ENCODE data around the gene CACTIN.
"Not testable (repeated sequence)": the region's sequence is repeated elsewhere in the genome, so short reads cannot be mapped to it uniquely, and the experiment has no call there.

The CACTIN gene

GRCh38 chr19:3633559-3633988 is 7.0 kb upstream of the CACTIN start:
- WGBS: 93% methylated on average over 22 of the region's 22 CpGs
- peaks cover 10% of the 10 kb centered on the region for H3K36me3 ChIP-seq (ENCODE audit: insufficient read depth, low read length)

DNA sequence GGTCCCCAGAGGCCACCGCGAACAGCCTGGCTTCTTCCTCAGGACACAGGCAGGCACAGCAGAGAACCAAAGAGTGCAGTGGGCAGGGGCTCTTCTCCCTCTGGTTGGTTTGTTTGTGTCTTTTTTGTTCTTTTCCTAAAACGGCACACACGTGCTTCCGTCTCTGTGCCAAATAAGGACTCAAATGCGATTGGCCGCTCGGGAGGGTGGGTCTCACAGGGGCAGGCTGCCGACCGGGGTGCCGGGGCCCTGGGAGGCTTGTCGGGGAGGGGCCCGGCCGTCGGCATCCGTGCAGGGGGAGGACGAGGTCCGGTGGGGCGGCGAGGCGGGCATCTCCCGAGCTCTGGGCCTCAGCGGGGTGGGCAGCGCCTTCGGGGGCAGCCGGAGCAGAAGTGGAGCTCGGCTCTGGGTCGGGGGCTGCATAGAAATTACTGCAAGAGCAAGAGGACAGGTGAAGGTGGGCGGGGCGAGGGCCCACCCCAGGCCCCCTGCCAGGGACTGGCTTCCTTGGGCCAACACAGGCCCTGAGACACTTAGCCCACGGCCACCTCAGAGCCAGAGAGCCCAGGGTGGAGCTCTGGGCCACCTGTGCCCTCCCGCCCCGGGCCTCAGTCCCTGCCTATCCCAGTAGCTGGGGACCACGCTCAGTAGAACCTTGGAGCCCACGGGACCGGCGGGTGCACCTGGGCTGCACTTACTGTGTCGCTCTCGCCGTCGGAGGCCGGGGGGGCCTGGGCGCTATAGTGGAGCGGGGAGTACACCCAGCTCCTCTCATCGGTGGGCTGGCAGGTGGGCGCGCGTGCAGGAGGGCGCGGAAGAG is 6.4 kb upstream of the CACTIN start:
- H3K27ac ChIP-seq (ENCODE audit: low read depth, low read length): no peak overlapping the region
- 95% methylated on average over 50 of the region's 50 CpGs for WGBS
- no peak overlapping the region for H3K9ac ChIP-seq (ENCODE audit: low read depth, low read length)
- H3K4me1 ChIP-seq (ENCODE audit: insufficient read depth, low read length): no peaks in the 10 kb centered on the region
- peaks cover 6% of the 10 kb centered on the region; the same call in 1 of the 2 replicates for H3K36me3 ChIP-seq (ENCODE audit: insufficient read depth, low read length)
- no peak overlapping the region for H3K4me3 ChIP-seq (ENCODE audit: low read length)
- no peaks in the 10 kb centered on the region for H3K27me3 ChIP-seq (ENCODE audit: insufficient read depth, low read length)
- no peaks in the 10 kb centered on the region for H3K9me3 ChIP-seq (ENCODE audit: insufficient read depth, low read depth, low read length)

More at GRCh38 chr19:3633559-3633988, 7.0 kb upstream of the CACTIN start:
- H3K9me3 ChIP-seq (ENCODE audit: insufficient read depth, low read depth, low read length): no peaks in the 10 kb centered on the region
- H3K9ac ChIP-seq (ENCODE audit: low read depth, low read length): no peak overlapping the region
- no peak overlapping the region for H3K4me3 ChIP-seq (ENCODE audit: low read length)
- no peak overlapping the region for H3K27ac ChIP-seq (ENCODE audit: low read depth, low read length)
- no peaks in the 10 kb centered on the region for H3K4me1 ChIP-seq (ENCODE audit: insufficient read depth, low read length)
- H3K27me3 ChIP-seq (ENCODE audit: insufficient read depth, low read length): no peaks in the 10 kb centered on the region

DNA sequence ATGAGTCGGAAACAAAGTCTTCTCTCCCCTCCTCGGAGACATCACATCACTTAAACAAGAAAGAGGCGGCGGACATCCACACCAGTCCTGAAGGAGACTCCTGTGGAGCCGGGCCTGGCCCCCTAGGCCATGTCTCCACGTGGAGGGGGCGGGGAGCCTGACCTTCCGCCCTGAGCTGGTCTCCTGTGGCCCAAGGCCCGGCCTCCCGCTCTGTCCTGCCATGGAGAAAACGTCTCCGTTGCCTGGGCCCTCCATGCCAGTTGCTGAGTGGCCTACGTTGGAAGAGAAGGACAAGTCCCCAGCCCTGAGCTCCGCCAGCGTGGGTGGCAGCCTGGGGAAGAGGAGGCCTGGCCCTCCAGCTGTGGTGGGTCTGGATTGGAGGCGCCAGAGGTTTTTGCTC is 5.5 kb upstream of the CACTIN start:
- no peaks in the 10 kb centered on the region for H3K27me3 ChIP-seq (ENCODE audit: insufficient read depth, low read length)
- WGBS: 91% methylated on average over 16 of the region's 16 CpGs
- H3K36me3 ChIP-seq (ENCODE audit: insufficient read depth, low read length): peaks cover 3% of the 10 kb centered on the region; the same call in 1 of the 2 replicates
- no peaks in the 10 kb centered on the region for H3K9me3 ChIP-seq (ENCODE audit: insufficient read depth, low read depth, low read length)
- H3K4me3 ChIP-seq (ENCODE audit: low read length): no peak overlapping the region
- no peaks in the 10 kb centered on the region for H3K4me1 ChIP-seq (ENCODE audit: insufficient read depth, low read length)
- no peak overlapping the region for H3K27ac ChIP-seq (ENCODE audit: low read depth, low read length)
- no peak overlapping the region for H3K9ac ChIP-seq (ENCODE audit: low read depth, low read length)

GRCh38 chr19:3631053-3631861 is 4.7 kb upstream of the CACTIN start:
- 93% methylated on average over 43 of the region's 43 CpGs for WGBS
- H3K4me3 ChIP-seq (ENCODE audit: low read length): no peak overlapping the region
- H3K9ac ChIP-seq (ENCODE audit: low read depth, low read length): no peak overlapping the region
- no peak overlapping the region for H3K27ac ChIP-seq (ENCODE audit: low read depth, low read length)
- no peaks in the 10 kb centered on the region for H3K4me1 ChIP-seq (ENCODE audit: insufficient read depth, low read length)
- no peaks in the 10 kb centered on the region for H3K27me3 ChIP-seq (ENCODE audit: insufficient read depth, low read length)
- no peaks in the 10 kb centered on the region for H3K9me3 ChIP-seq (ENCODE audit: insufficient read depth, low read depth, low read length)
- no peaks in the 10 kb centered on the region; the same call in 1 of the 2 replicates for H3K36me3 ChIP-seq (ENCODE audit: insufficient read depth, low read length)

DNA sequence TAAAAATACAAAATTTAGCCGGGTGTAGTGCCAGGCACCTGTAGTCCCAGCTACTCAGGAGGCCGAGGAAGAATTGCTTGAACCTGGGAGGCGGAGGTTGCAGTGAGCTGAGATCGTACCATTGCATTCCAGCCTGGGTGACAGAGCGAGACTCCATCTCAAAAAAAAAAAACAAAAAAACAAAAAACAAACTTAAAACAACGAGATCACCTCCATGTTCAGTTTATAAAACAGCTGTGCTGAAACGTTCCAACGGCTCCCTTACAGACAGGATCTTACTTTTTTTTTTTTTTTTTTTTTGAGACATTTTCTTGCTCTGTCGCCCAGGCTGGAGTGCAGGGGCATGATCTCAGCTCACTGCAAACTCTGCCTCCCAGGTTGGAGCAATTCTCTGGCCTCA is 2.2 kb upstream of the CACTIN start:
- not testable (repeated sequence) for H3K9me3 ChIP-seq (ENCODE audit: insufficient read depth, low read depth, low read length); H3K4me3 ChIP-seq (ENCODE audit: low read length); H3K36me3 ChIP-seq (ENCODE audit: insufficient read depth, low read length); H3K27ac ChIP-seq (ENCODE audit: low read depth, low read length); H3K27me3 ChIP-seq (ENCODE audit: insufficient read depth, low read length); H3K9ac ChIP-seq (ENCODE audit: low read depth, low read length); H3K4me1 ChIP-seq (ENCODE audit: insufficient read depth, low read length)
- 91% methylated on average over 9 of the region's 9 CpGs for WGBS

DNA sequence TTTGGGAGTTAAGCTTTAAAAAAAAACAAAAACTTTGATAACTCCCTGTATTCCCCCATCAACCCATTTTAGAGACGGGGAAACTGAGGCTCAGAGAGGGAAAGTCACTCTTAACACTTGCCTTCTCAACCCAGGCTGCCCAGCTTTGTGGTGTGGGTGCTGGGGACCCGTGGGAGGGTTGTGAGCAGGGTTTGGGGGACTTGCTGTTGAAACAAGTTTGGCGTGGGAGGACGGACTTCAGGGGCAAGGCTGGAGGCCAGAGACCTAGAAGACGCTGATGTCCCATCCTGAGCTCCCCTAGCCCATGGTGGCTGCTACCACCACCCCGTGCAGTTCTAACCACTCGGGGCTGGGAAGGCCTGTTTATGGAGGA is 747 bp upstream of the CACTIN start:
- H3K27ac ChIP-seq (ENCODE audit: low read depth, low read length): no peak overlapping the region
- no peak overlapping the region for H3K9ac ChIP-seq (ENCODE audit: low read depth, low read length)
- no peak overlapping the region; the same call in 1 of the 2 replicates for H3K4me3 ChIP-seq (ENCODE audit: low read length)
- no peaks in the 10 kb centered on the region for H3K4me1 ChIP-seq (ENCODE audit: insufficient read depth, low read length)
- H3K36me3 ChIP-seq (ENCODE audit: insufficient read depth, low read length): peaks cover 10% of the 10 kb centered on the region
- no peaks in the 10 kb centered on the region for H3K27me3 ChIP-seq (ENCODE audit: insufficient read depth, low read length)
- no peaks in the 10 kb centered on the region for H3K9me3 ChIP-seq (ENCODE audit: insufficient read depth, low read depth, low read length)
- 73% methylated on average over 7 of the region's 7 CpGs for WGBS

DNA sequence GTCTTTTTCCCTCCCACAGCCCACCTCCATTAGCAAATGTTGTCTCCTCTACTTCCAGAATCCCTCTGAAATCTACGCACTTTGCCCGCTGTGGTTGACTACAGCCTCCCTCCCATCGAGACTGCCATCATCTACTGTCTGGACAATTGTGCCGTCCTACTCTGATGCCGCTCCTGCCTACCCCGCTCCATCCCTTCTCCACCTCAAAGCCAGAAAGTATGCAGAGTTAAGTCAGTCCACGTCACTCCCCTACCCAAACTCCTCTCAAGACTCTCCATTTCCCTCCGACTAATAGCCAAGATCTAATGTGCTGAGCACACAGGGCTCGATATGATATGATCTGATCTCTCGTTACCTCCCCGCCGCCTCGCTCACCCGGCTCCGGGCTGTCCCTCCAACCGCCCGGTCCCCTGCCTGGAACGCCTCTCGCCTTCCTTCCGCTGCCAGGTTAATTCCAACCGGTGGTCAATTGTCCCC is 556 bp downstream of the CACTIN start:
- WGBS: 2% methylated on average over 21 of the region's 21 CpGs
- H3K27me3 ChIP-seq (ENCODE audit: insufficient read depth, low read length): no peaks in the 10 kb centered on the region
- H3K36me3 ChIP-seq (ENCODE audit: insufficient read depth, low read length): peaks cover 17% of the 10 kb centered on the region
- no peaks in the 10 kb centered on the region for H3K4me1 ChIP-seq (ENCODE audit: insufficient read depth, low read length)
- peak overlapping the region; percentile 94 for H3K4me3 ChIP-seq (ENCODE audit: low read length)
- H3K9me3 ChIP-seq (ENCODE audit: insufficient read depth, low read depth, low read length): no peaks in the 10 kb centered on the region
- H3K9ac ChIP-seq (ENCODE audit: low read depth, low read length): peak overlapping the region; percentile 87
- peak overlapping the region; percentile 98 for H3K27ac ChIP-seq (ENCODE audit: low read depth, low read length)

DNA sequence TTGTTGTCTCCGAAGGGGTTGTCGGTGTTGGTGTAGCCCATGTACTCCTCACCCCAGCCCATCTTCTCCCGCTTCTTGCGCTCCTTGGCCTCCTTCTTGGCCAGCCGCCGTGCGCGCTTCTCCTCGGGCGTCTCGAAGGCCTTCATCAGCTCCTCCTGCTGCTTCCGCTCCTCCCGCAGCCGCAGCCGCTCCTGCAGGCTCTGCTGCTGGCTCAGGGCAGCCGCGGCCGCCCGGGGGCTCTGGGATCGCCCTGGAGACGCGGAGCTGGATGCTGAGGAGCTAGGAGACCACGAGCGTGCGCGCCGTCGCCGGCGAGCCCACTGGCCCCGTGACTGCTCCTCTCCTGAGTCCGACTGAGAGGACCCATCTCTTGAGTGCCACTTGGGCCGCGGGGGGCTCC is 2.9 kb downstream of the CACTIN start:
- Histone ChIP-seq H3K9ac (ENCODE audit: low read depth, low read length) (no peak overlapping the region), H3K4me3 (ENCODE audit: low read length) (no peak overlapping the region), H3K36me3 (ENCODE audit: insufficient read depth, low read length) (peaks cover 17% of the 10 kb centered on the region), H3K27ac (ENCODE audit: low read depth, low read length) (no peak overlapping the region), H3K9me3 (ENCODE audit: insufficient read depth, low read depth, low read length) (no peaks in the 10 kb centered on the region), H3K27me3 (ENCODE audit: insufficient read depth, low read length) (no peaks in the 10 kb centered on the region), H3K4me1 (ENCODE audit: insufficient read depth, low read length) (no peaks in the 10 kb centered on the region)
- WGBS: 95% methylated on average over 34 of the region's 34 CpGs

GRCh38 chr19:3622224-3622623 is 4.4 kb downstream of the CACTIN start:
- Histone ChIP-seq H3K36me3 (ENCODE audit: insufficient read depth, low read length) (peaks cover 17% of the 10 kb centered on the region), H3K9ac (ENCODE audit: low read depth, low read length) (no peak overlapping the region), H3K27me3 (ENCODE audit: insufficient read depth, low read length) (no peaks in the 10 kb centered on the region), H3K9me3 (ENCODE audit: insufficient read depth, low read depth, low read length) (no peaks in the 10 kb centered on the region), H3K4me3 (ENCODE audit: low read length) (no peak overlapping the region), H3K27ac (ENCODE audit: low read depth, low read length) (no peak overlapping the region), H3K4me1 (ENCODE audit: insufficient read depth, low read length) (no peaks in the 10 kb centered on the region)
- WGBS: 94% methylated on average over 12 of the region's 12 CpGs

DNA sequence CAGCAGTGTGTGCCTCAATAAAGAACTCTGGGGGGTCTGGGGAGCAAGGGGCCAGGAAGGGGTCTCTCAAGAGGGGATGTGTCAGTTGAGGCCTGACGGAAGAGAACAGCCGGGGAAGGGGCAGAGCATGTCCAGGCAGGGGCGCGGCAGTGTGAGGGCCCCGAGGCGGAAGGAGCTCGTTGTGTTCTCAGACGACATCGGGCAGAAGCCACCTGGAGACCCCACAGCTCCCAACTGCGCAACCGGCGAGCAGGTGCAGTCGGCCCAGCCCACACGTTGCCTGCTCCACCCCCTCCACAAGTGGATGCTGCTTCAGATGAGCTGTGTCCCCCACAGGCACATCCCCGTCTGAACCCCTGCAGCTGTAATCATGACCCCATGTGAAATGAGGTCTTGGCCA is 4.9 kb downstream of the CACTIN start:
- H3K4me3 ChIP-seq (ENCODE audit: low read length): no peak overlapping the region
- H3K36me3 ChIP-seq (ENCODE audit: insufficient read depth, low read length): peaks cover 17% of the 10 kb centered on the region
- WGBS: 92% methylated on average over 15 of the region's 15 CpGs
- no peak overlapping the region for H3K27ac ChIP-seq (ENCODE audit: low read depth, low read length)
- H3K27me3 ChIP-seq (ENCODE audit: insufficient read depth, low read length): no peaks in the 10 kb centered on the region
- H3K9ac ChIP-seq (ENCODE audit: low read depth, low read length): no peak overlapping the region
- no peaks in the 10 kb centered on the region for H3K9me3 ChIP-seq (ENCODE audit: insufficient read depth, low read depth, low read length)
- no peaks in the 10 kb centered on the region for H3K4me1 ChIP-seq (ENCODE audit: insufficient read depth, low read length)

- no peaks in the 10 kb centered on the region for H3K27me3 ChIP-seq (ENCODE audit: insufficient read depth, low read length)
- WGBS: 94% methylated on average over 23 of the region's 24 CpGs
- H3K4me3 ChIP-seq (ENCODE audit: low read length): no peak overlapping the region
- no peak overlapping the region for H3K27ac ChIP-seq (ENCODE audit: low read depth, low read length)
- peaks cover 17% of the 10 kb centered on the region for H3K36me3 ChIP-seq (ENCODE audit: insufficient read depth, low read length)
- H3K9ac ChIP-seq (ENCODE audit: low read depth, low read length): no peak overlapping the region
- no peaks in the 10 kb centered on the region for H3K9me3 ChIP-seq (ENCODE audit: insufficient read depth, low read depth, low read length)
- no peaks in the 10 kb centered on the region for H3K4me1 ChIP-seq (ENCODE audit: insufficient read depth, low read length)
Observed at GRCh38 chr19:3620817-3621547, 5.6 kb downstream of the CACTIN start.

Data from HUES64 (cell line).